Spleen (tissue), 7 donors: ENCODE data around the gene GYPB.
"Not testable (repeated sequence)": the region's sequence is repeated elsewhere in the genome, so short reads cannot be mapped to it uniquely, and the experiment has no call there.

Experiments used
- POLR2AphosphoS5 ChIP-seq, 3 donors: sonication (generic); formaldehyde crosslinking; IDR thresholded peaks; one replicate each; pipeline ENCODE4 v1.5.1; 2017; ENCODE audit warnings: antibody characterized with exemption in 3 of 3
- TF ChIP-seq, protein P1 (sequence below), 11 experiments: fragments of 200-600 bp in 7 of 11; fragments of 450-650 bp in 4 of 11; sonication (generic) in 4 of 11; IDR thresholded peaks in 8 of 11; conservative IDR thresholded peaks in 3 of 11; 1 replicate in 7 of 11; 2 replicates in 4 of 11; pipeline versions ENCODE4 v1.4.0 to v1.8.0; 2016 to 2021; ENCODE audit warnings: antibody characterized with exemption in 11 of 11, inconsistent platforms in 4 of 11, mild to moderate bottlenecking in 1 of 11
- donor health status: DM: no; HTN: no; CAD: no; lungs with moderate emphysema.
- donor health status: DM: no; HTN: no; CAD: no.
- donor health status: DM: no; HTN: no; CAD: no.

DNA sequence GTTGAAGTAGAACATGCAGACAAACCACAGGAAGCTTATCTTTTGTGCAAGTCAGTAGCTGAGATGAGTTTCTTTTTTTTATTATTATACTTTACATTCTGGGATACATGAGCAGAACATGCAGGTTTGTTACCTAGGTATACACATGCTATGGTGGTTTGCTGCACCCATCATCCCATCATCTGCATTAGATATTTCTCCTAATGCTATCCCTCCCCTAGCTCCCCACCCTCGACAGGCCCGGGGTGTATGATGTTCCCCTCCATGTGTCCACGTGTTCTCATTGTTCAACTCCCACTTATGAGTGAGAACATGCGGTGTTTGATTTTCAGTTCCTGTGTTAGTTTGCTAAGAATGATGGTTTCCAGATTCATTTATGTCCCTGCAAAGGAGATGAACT, 11.5 kb upstream of the GYPB start:
- TF ChIP-seq, protein P1, sequence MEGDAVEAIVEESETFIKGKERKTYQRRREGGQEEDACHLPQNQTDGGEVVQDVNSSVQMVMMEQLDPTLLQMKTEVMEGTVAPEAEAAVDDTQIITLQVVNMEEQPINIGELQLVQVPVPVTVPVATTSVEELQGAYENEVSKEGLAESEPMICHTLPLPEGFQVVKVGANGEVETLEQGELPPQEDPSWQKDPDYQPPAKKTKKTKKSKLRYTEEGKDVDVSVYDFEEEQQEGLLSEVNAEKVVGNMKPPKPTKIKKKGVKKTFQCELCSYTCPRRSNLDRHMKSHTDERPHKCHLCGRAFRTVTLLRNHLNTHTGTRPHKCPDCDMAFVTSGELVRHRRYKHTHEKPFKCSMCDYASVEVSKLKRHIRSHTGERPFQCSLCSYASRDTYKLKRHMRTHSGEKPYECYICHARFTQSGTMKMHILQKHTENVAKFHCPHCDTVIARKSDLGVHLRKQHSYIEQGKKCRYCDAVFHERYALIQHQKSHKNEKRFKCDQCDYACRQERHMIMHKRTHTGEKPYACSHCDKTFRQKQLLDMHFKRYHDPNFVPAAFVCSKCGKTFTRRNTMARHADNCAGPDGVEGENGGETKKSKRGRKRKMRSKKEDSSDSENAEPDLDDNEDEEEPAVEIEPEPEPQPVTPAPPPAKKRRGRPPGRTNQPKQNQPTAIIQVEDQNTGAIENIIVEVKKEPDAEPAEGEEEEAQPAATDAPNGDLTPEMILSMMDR (IDR thresholded peaks at IDR 0.05 in 8 of 11, conservative IDR thresholded peaks at IDR 0.05 in 3 of 11): not testable (repeated sequence)
- not testable (repeated sequence) for TF ChIP-seq POLR2AphosphoS5 (IDR thresholded peaks at IDR 0.05)
